ENCODE data around the gene HNF1B. TPM values are rescaled to one million over a fixed set of nuclear protein-coding genes. Genes with fewer than 3 reads are reported as not detected.

HNF1B gene
- total RNA-seq, 1 experiment from 2014 or later = not detected

- Mint-ChIP-seq H3K36me3 (ENCODE audit: insufficient read depth, unreplicated experiment) (no peaks in the 10 kb centered on the region), H3K27me3 (ENCODE audit: insufficient read depth, unreplicated experiment) (peaks cover 14% of the 10 kb centered on the region), H3K27ac (ENCODE audit: low read depth, unreplicated experiment) (no peak overlapping the region), H3K4me1 (ENCODE audit: insufficient read depth, unreplicated experiment) (peaks cover 13% of the 10 kb centered on the region), H3K9me3 (ENCODE audit: unreplicated experiment) (peaks cover 7% of the 10 kb centered on the region), H3K4me3 (ENCODE audit: unreplicated experiment) (no peak overlapping the region)
- ChIA-PET POLR2A (no interaction called here), CTCF (no interaction called here)
- no TSS peak for BruUV-seq (replicated peaks)
- no peak for TF ChIP-seq CTCF (IDR thresholded peaks at IDR 0.05; ENCODE audit: unreplicated experiment)
- peak; percentile 21 for DNase-seq (ENCODE audit: unreplicated experiment)
- intact Hi-C loops (cut with micrococcal nuclease) = no loop called here
Measured at GRCh38 chr17:37676115-37676925, 68.5 kb downstream of the HNF1B start.

- H3K4me3 Mint-ChIP-seq (ENCODE audit: unreplicated experiment) = no peak overlapping the region
- DNase-seq (ENCODE audit: unreplicated experiment) = no peak
- H3K4me1 Mint-ChIP-seq (ENCODE audit: insufficient read depth, unreplicated experiment) = peaks cover 19% of the 10 kb centered on the region
- intact Hi-C loops (cut with micrococcal nuclease) = no loop called here
- no peak for TF ChIP-seq CTCF (IDR thresholded peaks at IDR 0.05; ENCODE audit: unreplicated experiment)
- ChIA-PET POLR2A (interaction anchor here (0.6 to 0.7 kb wide), 2 partner anchors 13 to 141 kb away, joined by 3 read pairs; no protein-coding TSS in a partner anchor), CTCF (no interaction called here)
- peaks cover 7% of the 10 kb centered on the region for H3K9me3 Mint-ChIP-seq (ENCODE audit: unreplicated experiment)
- no peak overlapping the region for H3K27ac Mint-ChIP-seq (ENCODE audit: low read depth, unreplicated experiment)
- H3K27me3 Mint-ChIP-seq (ENCODE audit: insufficient read depth, unreplicated experiment) = peaks cover 14% of the 10 kb centered on the region
- H3K36me3 Mint-ChIP-seq (ENCODE audit: insufficient read depth, unreplicated experiment) = no peaks in the 10 kb centered on the region
- no TSS peak for BruUV-seq (replicated peaks)
Measured at GRCh38 chr17:37674511-37674910, 70.3 kb downstream of the HNF1B start.

GRCh38 chr17:37673386-37673785 is 71.5 kb downstream of the HNF1B start:
- H3K36me3 Mint-ChIP-seq (ENCODE audit: insufficient read depth, unreplicated experiment) = no peaks in the 10 kb centered on the region
- intact Hi-C loops (cut with micrococcal nuclease) = no loop called here
- BruUV-seq (replicated peaks) = no TSS peak
- ChIA-PET CTCF (no interaction called here), POLR2A (interaction anchor here (1.6 kb wide), 1 partner anchor 30 kb away, joined by 8 read pairs; the partner anchor contains the start of gene DDX52)
- TF ChIP-seq CTCF (IDR thresholded peaks at IDR 0.05; ENCODE audit: unreplicated experiment) = no peak
- H3K9me3 Mint-ChIP-seq (ENCODE audit: unreplicated experiment) = peaks cover 3% of the 10 kb centered on the region
- DNase-seq (ENCODE audit: unreplicated experiment) = no peak
- no peak overlapping the region for H3K27ac Mint-ChIP-seq (ENCODE audit: low read depth, unreplicated experiment)
- H3K4me3 Mint-ChIP-seq (ENCODE audit: unreplicated experiment) = no peak overlapping the region
- H3K27me3 Mint-ChIP-seq (ENCODE audit: insufficient read depth, unreplicated experiment) = peaks cover 12% of the 10 kb centered on the region
- peaks cover 19% of the 10 kb centered on the region for H3K4me1 Mint-ChIP-seq (ENCODE audit: insufficient read depth, unreplicated experiment)

GRCh38 chr17:37672548-37673078 is 72.2 kb downstream of the HNF1B start:
- peaks cover 19% of the 10 kb centered on the region for H3K4me1 Mint-ChIP-seq (ENCODE audit: insufficient read depth, unreplicated experiment)
- DNase-seq (ENCODE audit: unreplicated experiment) = no peak
- no peaks in the 10 kb centered on the region for H3K36me3 Mint-ChIP-seq (ENCODE audit: insufficient read depth, unreplicated experiment)
- H3K4me3 Mint-ChIP-seq (ENCODE audit: unreplicated experiment) = no peak overlapping the region
- H3K9me3 Mint-ChIP-seq (ENCODE audit: unreplicated experiment) = no peaks in the 10 kb centered on the region
- TF ChIP-seq CTCF (IDR thresholded peaks at IDR 0.05; ENCODE audit: unreplicated experiment) = no peak
- no TSS peak for BruUV-seq (replicated peaks)
- H3K27me3 Mint-ChIP-seq (ENCODE audit: insufficient read depth, unreplicated experiment) = peaks cover 4% of the 10 kb centered on the region
- intact Hi-C loops (cut with micrococcal nuclease) = no loop called here
- ChIA-PET CTCF (interaction anchor here (0.9 to 1.6 kb wide), 2 partner anchors 28 to 98 kb away, joined by 3 to 5 read pairs; no protein-coding TSS in a partner anchor), POLR2A (interaction anchor here (0.5 to 1.6 kb wide), 3 partner anchors 29 to 580 kb away, joined by 3 to 8 read pairs (median 3); partner anchors contain the start of gene DDX52)
- H3K27ac Mint-ChIP-seq (ENCODE audit: low read depth, unreplicated experiment) = peak overlapping the region; percentile 70

Data from MCF 10A (cell line).